ENCODE data around the gene RNF25.
A peak's percentile ranks its signal among the peaks of the same experiment; 100 is the strongest.

The RNF25 gene

DNA sequence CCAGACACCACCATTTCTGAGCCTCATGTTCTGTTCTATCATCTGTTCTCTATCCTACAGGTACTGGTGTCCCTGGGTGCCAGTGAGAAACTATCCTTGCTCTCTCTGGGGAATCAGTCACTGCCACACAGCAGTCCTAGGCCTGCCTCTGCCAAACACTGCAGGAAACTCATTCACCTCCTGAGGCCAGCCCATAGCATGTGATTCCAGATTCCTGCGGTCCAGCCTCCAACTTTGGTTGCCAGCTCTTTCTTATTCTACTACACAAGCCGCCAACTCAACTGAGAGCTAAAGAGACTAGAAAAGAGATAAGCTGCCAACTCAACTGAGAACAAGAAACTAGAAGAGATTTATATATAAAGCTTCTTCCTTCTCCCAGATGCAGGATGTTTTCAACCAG, 30.0 kb upstream of the RNF25 start:
- no peaks in the 10 kb centered on the region for H3K9me3 ChIP-seq (ENCODE audit: control insufficient read depth, insufficient read depth, low read depth, low read length)
- peaks cover 4 to 47% of the 10 kb centered on the region in 2 experiments; a peak in 2 of 3 replicates for H3K36me3 ChIP-seq (ENCODE audit: control insufficient read depth in 2 of 2, insufficient read depth in 1 of 2, low read length in 2 of 2)
- H3K27ac ChIP-seq (ENCODE audit: extremely low read depth, low read depth, low read length): no peak overlapping the region
- no peak overlapping the region for H3K4me3 ChIP-seq (ENCODE audit: low read depth, low read length)
- ChIA-PET CTCF (interaction anchor here (0.5 to 1.9 kb wide), 5 partner anchors 9 to 856 kb away, joined by 3 to 14 read pairs (median 4); partner anchors contain the start of gene TTLL4), POLR2A (no interaction called here)
- TF ChIP-seq PRDM10 (tag by site-specific recombination; IDR thresholded peaks at IDR 0.05) (no peak), ZNF785 (tag by site-specific recombination; IDR thresholded peaks at IDR 0.05) (no peak), ZNF621 (tag by site-specific recombination; IDR thresholded peaks at IDR 0.05) (no peak)
- H3K4me1 ChIP-seq (ENCODE audit: control insufficient read depth, insufficient read depth, low read length): no peaks in the 10 kb centered on the region

GRCh38 chr2:218698885-218699284, 27.1 kb upstream of the RNF25 start:
- ChIA-PET POLR2A (no interaction called here), CTCF (interaction anchor here (0.7 to 3.0 kb wide), 2 partner anchors 12 to 199 kb away, joined by 3 to 16 read pairs; no protein-coding TSS in a partner anchor)
- TF ChIP-seq GLIS2 (tag by site-specific recombination; IDR thresholded peaks at IDR 0.05) (no peak), SP3 (tag by site-specific recombination; IDR thresholded peaks at IDR 0.05) (no peak), ZNF214 (tag by site-specific recombination; IDR thresholded peaks at IDR 0.05; ENCODE audit: borderline replicate concordance) (no peak), ZNF280D (tag by site-specific recombination; IDR thresholded peaks at IDR 0.05) (no peak)
- TF ChIP-seq, protein P1, sequence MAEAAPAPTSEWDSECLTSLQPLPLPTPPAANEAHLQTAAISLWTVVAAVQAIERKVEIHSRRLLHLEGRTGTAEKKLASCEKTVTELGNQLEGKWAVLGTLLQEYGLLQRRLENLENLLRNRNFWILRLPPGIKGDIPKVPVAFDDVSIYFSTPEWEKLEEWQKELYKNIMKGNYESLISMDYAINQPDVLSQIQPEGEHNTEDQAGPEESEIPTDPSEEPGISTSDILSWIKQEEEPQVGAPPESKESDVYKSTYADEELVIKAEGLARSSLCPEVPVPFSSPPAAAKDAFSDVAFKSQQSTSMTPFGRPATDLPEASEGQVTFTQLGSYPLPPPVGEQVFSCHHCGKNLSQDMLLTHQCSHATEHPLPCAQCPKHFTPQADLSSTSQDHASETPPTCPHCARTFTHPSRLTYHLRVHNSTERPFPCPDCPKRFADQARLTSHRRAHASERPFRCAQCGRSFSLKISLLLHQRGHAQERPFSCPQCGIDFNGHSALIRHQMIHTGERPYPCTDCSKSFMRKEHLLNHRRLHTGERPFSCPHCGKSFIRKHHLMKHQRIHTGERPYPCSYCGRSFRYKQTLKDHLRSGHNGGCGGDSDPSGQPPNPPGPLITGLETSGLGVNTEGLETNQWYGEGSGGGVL (tag by site-specific recombination; IDR thresholded peaks at IDR 0.05): no peak
- Histone ChIP-seq H3K36me3 (ENCODE audit: control insufficient read depth in 2 of 2, insufficient read depth in 1 of 2, low read length in 2 of 2) (peaks cover 4 to 66% of the 10 kb centered on the region in 2 experiments; a peak in 2 of 3 replicates), H3K27ac (ENCODE audit: extremely low read depth, low read depth, low read length) (no peak overlapping the region), H3K9me3 (ENCODE audit: control insufficient read depth, insufficient read depth, low read depth, low read length) (no peaks in the 10 kb centered on the region), H3K4me1 (ENCODE audit: control insufficient read depth, insufficient read depth, low read length) (no peaks in the 10 kb centered on the region), H3K4me3 (ENCODE audit: low read depth, low read length) (no peak overlapping the region)

- no peak overlapping the region for H3K4me3 ChIP-seq (ENCODE audit: low read depth, low read length)
- no peaks in the 10 kb centered on the region for H3K4me1 ChIP-seq (ENCODE audit: control insufficient read depth, insufficient read depth, low read length)
- CTCF ChIA-PET: interaction anchor here (1.2 kb wide), 1 partner anchor 16 kb away, joined by 4 read pairs; no protein-coding TSS in a partner anchor
- POLR2A ChIA-PET: no interaction called here
- peaks cover 3 to 90% of the 10 kb centered on the region in 2 experiments; a peak in 2 of 3 replicates for H3K36me3 ChIP-seq (ENCODE audit: control insufficient read depth in 2 of 2, insufficient read depth in 1 of 2, low read length in 2 of 2)
- no peaks in the 10 kb centered on the region for H3K9me3 ChIP-seq (ENCODE audit: control insufficient read depth, insufficient read depth, low read depth, low read length)
- H3K27ac ChIP-seq (ENCODE audit: extremely low read depth, low read depth, low read length): no peak overlapping the region
- TF ChIP-seq GLIS1 (tag by site-specific recombination; IDR thresholded peaks at IDR 0.05): peak; percentile 57
- no peak for TF ChIP-seq ZFP3 (tag by site-specific recombination; IDR thresholded peaks at IDR 0.05; ENCODE audit: low read depth)
These were observed 22.8 kb upstream of the RNF25 start for GRCh38 chr2:218694405-218695145.
